Natural killer cell treated with Interleukin-12 subunit alpha and Interleukin-12 subunit beta and Interleukin-15 and Interleukin-18, amount 100 ng/mL, for 72 hours (primary cell): Measurements from ENCODE around the gene RSAD1. TPM values are rescaled to one million over a fixed set of nuclear protein-coding genes. Genes with fewer than 3 reads are reported as not detected.
A peak's percentile ranks its signal among the peaks of the same experiment; 100 is the strongest.

ENCODE experiments used
- ATAC-seq, 2 donors: fragments of 150-1000 bp; cut with Tn5 transposase in 1 of 2; sonication (Bioruptor Pico), chemical (Tn5 transposase) in 1 of 2; 2 replicates each; pipeline ENCODE4 v1.10.0; 2021
- DNase-seq: peaks from one replicate; pipeline ENCODE4 v3.0.0; 2022; ENCODE audit warnings: low spot score
- H3K27ac Mint-ChIP-seq, 2 donors: 1 replicate in 1 of 2; 2 replicates in 1 of 2; pipeline ENCODE4 v1.8.0; 2022; ENCODE audit warnings: mixed read lengths in 2 of 2, mild to moderate bottlenecking in 1 of 2, moderate library complexity in 1 of 2
- H3K27me3 Mint-ChIP-seq, 2 donors: 1 replicate in 1 of 2; 2 replicates in 1 of 2; pipeline ENCODE4 v1.8.0; 2022; ENCODE audit warnings: mixed read lengths in 2 of 2
- H3K36me3 Mint-ChIP-seq: one replicate; pipeline ENCODE4 v1.8.0; 2022; ENCODE audit warnings: mixed read lengths
- H3K4me1 Mint-ChIP-seq, 2 donors: 1 replicate in 1 of 2; 2 replicates in 1 of 2; pipeline ENCODE4 v1.8.0; 2022; ENCODE audit warnings: low read depth in 2 of 2, mixed read lengths in 2 of 2, mild to moderate bottlenecking in 1 of 2
- H3K4me3 Mint-ChIP-seq: one replicate; pipeline ENCODE4 v1.8.0; 2022; ENCODE audit warnings: mixed read lengths
- H3K9me3 Mint-ChIP-seq: 2 replicates; pipeline ENCODE4 v1.8.0; 2022; ENCODE audit warnings: mixed read lengths
- total RNA-seq, 2 donors: library from RNA; stranded (reverse); gene quantifications; one replicate each; pipeline ENCODE4 v1.2.3, GENCODE V29; 2022

RSAD1 gene
- total RNA-seq, result 10 to 100 TPM; 34.3 to 54.2 TPM

DNA sequence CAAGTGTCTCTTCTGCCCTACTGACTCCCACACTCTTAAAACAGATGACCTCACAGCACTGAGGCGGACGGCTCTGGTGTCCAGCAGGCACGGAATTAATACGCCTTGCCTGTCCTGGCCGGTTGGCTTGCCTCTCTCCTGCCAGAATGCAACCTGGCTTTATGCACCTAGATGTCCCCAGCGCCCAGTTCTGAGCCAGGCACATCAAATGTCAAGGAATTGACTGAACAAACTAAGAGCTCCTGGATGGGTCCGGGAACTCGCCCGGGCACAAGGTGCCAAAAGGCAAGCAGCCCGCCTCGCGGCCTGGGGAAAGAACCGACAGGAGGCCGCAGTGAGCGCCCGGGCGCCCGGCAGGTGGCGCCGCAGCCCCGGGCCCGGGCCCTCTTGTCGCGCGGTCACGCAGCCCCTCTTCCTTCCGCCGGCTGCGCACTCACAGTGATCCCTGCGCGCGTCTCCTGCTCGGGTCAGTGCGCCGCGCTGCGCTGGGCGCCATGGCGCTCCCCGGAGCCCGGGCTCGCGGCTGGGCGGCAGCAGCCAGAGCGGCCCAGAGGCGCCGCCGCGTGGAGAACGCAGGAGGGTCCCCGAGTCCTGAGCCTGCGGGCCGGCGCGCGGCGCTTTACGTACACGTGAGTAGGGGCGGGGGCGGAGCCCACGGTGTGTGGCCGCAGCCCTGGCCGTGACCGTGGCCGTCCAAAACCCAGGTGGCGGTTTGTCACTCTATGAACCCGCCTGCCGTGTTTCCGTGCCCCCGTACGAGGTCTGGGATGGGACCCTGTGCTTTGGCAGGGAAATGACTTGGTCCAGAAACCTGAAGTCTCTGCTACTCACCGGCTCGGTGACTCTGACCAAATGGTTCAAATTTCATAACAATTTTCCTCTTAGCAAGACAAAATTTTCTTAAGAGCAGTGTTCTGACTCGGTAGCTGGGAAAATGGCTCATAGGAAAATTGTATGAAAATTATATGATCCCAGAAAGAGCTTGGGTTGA lies at the start of gene RSAD1:
RSAD1 (plus strand) TSS at position 470 of the 991 bp plus-strand sequence; CDS start at position 495, 25 bp downstream.
- Mint-ChIP-seq H3K27ac (peak within 1 kb of the TSS; percentile 87 to 89), H3K4me1 (peaks cover 26 to 28% of the 10 kb centered on the region in 2 donors), H3K4me3 (peak within 1 kb of the TSS; percentile 86), H3K9me3 (no peaks in the 10 kb centered on the region), H3K27me3 (peaks cover 0 to 3% of the 10 kb centered on the region in 2 donors), H3K36me3 (peaks cover 6% of the 10 kb centered on the region)
- ATAC-seq, result peak; percentile 96 to 97
- DNase-seq, result peak; percentile 90

DNA sequence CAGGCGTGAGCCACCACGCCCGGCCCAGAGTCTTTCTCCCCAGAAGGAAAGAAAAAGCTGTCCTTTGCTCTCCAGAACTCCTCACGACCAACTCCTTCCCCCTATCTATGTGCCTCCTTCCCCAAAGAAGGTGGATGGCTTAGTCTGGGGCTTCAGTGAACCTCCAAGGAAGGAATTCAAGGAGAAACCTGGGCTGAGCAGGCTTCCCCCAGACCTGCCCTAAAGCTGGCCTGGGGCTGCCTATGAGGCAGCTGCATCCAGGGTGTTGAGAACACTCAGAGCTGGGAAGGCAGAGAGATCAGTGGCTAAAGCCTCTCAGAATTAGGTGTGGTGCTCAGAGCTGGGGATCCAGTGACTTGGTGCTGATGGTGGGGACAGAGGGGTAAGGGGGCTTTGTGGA lies 48.9 kb upstream of the RSAD1 start:
- no peaks in the 10 kb centered on the region for H3K27me3 Mint-ChIP-seq
- H3K27ac Mint-ChIP-seq, result no peak overlapping the region
- H3K4me1 Mint-ChIP-seq, result peaks cover 7 to 14% of the 10 kb centered on the region in 2 donors
- no peaks in the 10 kb centered on the region for H3K9me3 Mint-ChIP-seq
- no peak overlapping the region for H3K4me3 Mint-ChIP-seq
- DNase-seq (no peak), ATAC-seq (no peak)
- H3K36me3 Mint-ChIP-seq, result no peaks in the 10 kb centered on the region

GRCh38 chr17:50430821-50431618 lies 47.6 kb upstream of the RSAD1 start:
- H3K4me1 Mint-ChIP-seq, result peaks cover 4 to 7% of the 10 kb centered on the region in 2 donors
- no peaks in the 10 kb centered on the region for H3K27me3 Mint-ChIP-seq
- H3K9me3 Mint-ChIP-seq, result no peaks in the 10 kb centered on the region
- ATAC-seq (no peak), DNase-seq (no peak)
- no peak overlapping the region for H3K27ac Mint-ChIP-seq
- H3K4me3 Mint-ChIP-seq, result no peak overlapping the region
- no peaks in the 10 kb centered on the region for H3K36me3 Mint-ChIP-seq

DNA sequence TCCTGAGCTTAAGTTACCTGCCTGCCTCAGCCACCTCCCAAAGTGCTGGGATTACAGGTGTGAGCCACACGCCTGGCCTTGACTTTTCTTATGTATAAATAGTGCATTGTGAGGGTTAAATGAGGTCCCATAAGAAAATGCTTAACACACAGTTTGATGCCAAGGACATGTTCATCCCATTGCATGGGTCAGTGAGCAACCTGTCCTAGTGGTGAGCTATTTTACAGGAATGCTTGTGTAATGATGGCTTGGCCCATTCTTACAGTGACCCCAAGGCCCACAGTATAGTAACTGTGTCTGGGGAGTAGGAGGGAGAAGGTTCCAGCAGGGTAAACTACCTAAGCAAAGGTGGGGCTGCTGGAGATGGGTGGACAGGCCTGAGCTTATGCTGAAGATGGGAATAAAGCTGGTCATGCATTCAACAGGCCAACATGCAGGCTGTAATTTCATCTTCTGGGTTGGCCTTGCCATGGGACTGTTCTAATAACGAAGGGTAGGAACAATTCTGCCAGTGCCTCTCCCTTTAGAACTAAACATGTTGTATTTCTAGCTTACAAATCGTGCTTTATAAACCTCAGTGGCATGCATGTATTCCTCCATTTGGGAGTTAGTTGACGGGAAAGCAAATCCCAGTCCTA lies 46.4 kb upstream of the RSAD1 start:
- Mint-ChIP-seq H3K27ac (no peak overlapping the region), H3K4me3 (no peak overlapping the region), H3K36me3 (no peaks in the 10 kb centered on the region), H3K9me3 (no peaks in the 10 kb centered on the region), H3K27me3 (no peaks in the 10 kb centered on the region), H3K4me1 (no peaks in the 10 kb centered on the region)
- no peak for DNase-seq
- no peak for ATAC-seq

DNA sequence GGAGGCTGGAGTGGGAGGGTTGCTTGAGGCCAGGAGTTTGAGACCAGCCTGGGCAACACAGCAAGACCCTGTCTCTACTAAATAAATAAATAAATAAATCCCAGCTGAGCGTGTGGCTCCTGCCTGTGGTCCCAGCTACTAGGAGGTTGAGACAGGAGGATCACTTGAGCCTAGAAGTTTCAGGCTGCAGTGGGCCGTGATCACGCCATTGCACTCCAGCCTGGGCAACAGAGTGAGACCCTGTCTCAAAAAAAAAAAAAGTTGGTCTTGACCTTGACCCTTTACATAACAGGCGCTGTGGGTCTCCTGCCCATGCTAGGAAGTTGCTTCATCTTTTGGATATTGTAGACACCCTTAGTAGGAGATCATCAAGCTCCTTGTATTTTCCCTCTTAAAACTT lies 41.3 kb upstream of the RSAD1 start:
- DNase-seq (no peak), ATAC-seq (no peak)
- H3K27me3 Mint-ChIP-seq, result no peaks in the 10 kb centered on the region
- H3K27ac Mint-ChIP-seq, result no peak overlapping the region
- H3K9me3 Mint-ChIP-seq, result no peaks in the 10 kb centered on the region
- no peak overlapping the region for H3K4me3 Mint-ChIP-seq
- H3K4me1 Mint-ChIP-seq, result no peaks in the 10 kb centered on the region
- no peaks in the 10 kb centered on the region for H3K36me3 Mint-ChIP-seq

DNA sequence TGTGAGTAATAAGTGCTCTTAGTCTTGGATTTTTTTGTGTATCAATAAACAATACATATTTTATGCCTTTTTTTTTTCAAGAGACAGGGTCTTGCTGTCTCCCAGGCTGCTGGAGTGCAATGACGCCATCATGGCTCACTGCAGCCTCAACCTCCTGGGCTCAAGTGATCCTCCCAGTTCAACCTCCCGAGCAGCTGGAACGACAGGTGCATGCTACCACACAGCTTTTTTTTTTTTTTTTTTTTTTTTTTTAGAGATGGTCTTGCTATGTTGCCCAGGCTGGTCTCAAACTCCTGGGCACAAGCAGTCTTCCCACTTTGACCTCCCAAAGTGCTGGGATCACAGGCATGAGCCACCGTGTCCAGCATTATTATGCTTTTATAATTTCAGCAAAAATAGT lies 39.7 kb upstream of the RSAD1 start:
- H3K9me3 Mint-ChIP-seq, result no peaks in the 10 kb centered on the region
- no peaks in the 10 kb centered on the region for H3K27me3 Mint-ChIP-seq
- no peak overlapping the region for H3K4me3 Mint-ChIP-seq
- ATAC-seq (no peak), DNase-seq (no peak)
- no peaks in the 10 kb centered on the region for H3K36me3 Mint-ChIP-seq
- H3K27ac Mint-ChIP-seq, result no peak overlapping the region
- H3K4me1 Mint-ChIP-seq, result no peaks in the 10 kb centered on the region

GRCh38 chr17:50440172-50440837 lies 38.4 kb upstream of the RSAD1 start:
- Mint-ChIP-seq H3K36me3 (no peaks in the 10 kb centered on the region), H3K9me3 (no peaks in the 10 kb centered on the region), H3K4me1 (no peaks in the 10 kb centered on the region), H3K27ac (no peak overlapping the region), H3K27me3 (no peaks in the 10 kb centered on the region), H3K4me3 (no peak overlapping the region)
- ATAC-seq (no peak), DNase-seq (no peak)

- Mint-ChIP-seq H3K9me3 (no peaks in the 10 kb centered on the region), H3K4me3 (no peak overlapping the region), H3K36me3 (no peaks in the 10 kb centered on the region), H3K27me3 (no peaks in the 10 kb centered on the region), H3K4me1 (no peaks in the 10 kb centered on the region), H3K27ac (no peak overlapping the region)
- ATAC-seq, result no peak
- DNase-seq, result no peak
Measured at GRCh38 chr17:50440838-50441829, 37.5 kb upstream of the RSAD1 start.

GRCh38 chr17:50443505-50443974 lies 35.1 kb upstream of the RSAD1 start:
- Mint-ChIP-seq H3K36me3 (no peaks in the 10 kb centered on the region), H3K27ac (no peak overlapping the region), H3K9me3 (no peaks in the 10 kb centered on the region), H3K4me1 (peaks cover 0 to 6% of the 10 kb centered on the region in 2 donors), H3K27me3 (no peaks in the 10 kb centered on the region), H3K4me3 (no peak overlapping the region)
- ATAC-seq, result no peak
- DNase-seq, result no peak

- no peaks in the 10 kb centered on the region for H3K27me3 Mint-ChIP-seq
Measured at GRCh38 chr17:50444841-50445715, 33.6 kb upstream of the RSAD1 start.

GRCh38 chr17:50445730-50446325 lies 32.8 kb upstream of the RSAD1 start:
- ATAC-seq (no peak), DNase-seq (no peak)
- peaks cover 0 to 7% of the 10 kb centered on the region in 2 donors for H3K4me1 Mint-ChIP-seq
- H3K36me3 Mint-ChIP-seq, result no peaks in the 10 kb centered on the region
- H3K9me3 Mint-ChIP-seq, result no peaks in the 10 kb centered on the region
- no peak overlapping the region for H3K4me3 Mint-ChIP-seq
- H3K27ac Mint-ChIP-seq, result no peak overlapping the region
- no peaks in the 10 kb centered on the region for H3K27me3 Mint-ChIP-seq

More at GRCh38 chr17:50444841-50445715, 33.6 kb upstream of the RSAD1 start:
- Mint-ChIP-seq H3K4me1 (peaks cover 0 to 7% of the 10 kb centered on the region in 2 donors), H3K36me3 (no peaks in the 10 kb centered on the region), H3K27ac (no peak overlapping the region), H3K9me3 (no peaks in the 10 kb centered on the region), H3K4me3 (no peak overlapping the region)
- ATAC-seq, result no peak
- DNase-seq, result no peak
